SU-DHL-6 (cell line): ENCODE measurements around the gene GABRP.

ENCODE experiments used
- CTCF ChIP-seq: fragments of 200-600 bp; sonication (generic); IDR thresholded peaks from one replicate; pipeline ENCODE4 v1.5.1; 2017; ENCODE audit warnings: antibody characterized with exemption, mild to moderate bottlenecking, low read length, moderate library complexity; ENCODE audit not compliant: insufficient read depth, poor library complexity, severe bottlenecking
- EZH2phosphoT487 ChIP-seq: fragments of 200-600 bp; sonication (generic), shearing (Covaris generic); conservative IDR thresholded peaks from 2 replicates; pipeline ENCODE4 v1.6.1; 2018; ENCODE audit warnings: mild to moderate bottlenecking, antibody characterized with exemption, low read length, moderate library complexity, mixed read lengths

GRCh38 chr5:170774831-170775230, 8.7 kb upstream of the GABRP start:
- TF ChIP-seq CTCF (no peak), EZH2phosphoT487 (no peak)
